ENCODE measurements around the gene HLTF.

GRCh38 chr3:148992635-148993255, 93.6 kb downstream of the HLTF start:
- TF ChIP-seq POLR2AphosphoS5 (IDR thresholded peaks at IDR 0.05; ENCODE audit: low read depth, low read length) (no peak), POLR2A (IDR thresholded peaks at IDR 0.05; ENCODE audit: low read depth, low read length) (no peak), TAF1 (IDR thresholded peaks at IDR 0.05; ENCODE audit: borderline replicate concordance, low read depth, low read length) (no peak)

Data from GM12892 (cell line).